ENCODE data around the gene IL23R. TPM values are rescaled to one million over a fixed set of nuclear protein-coding genes. Genes with fewer than 3 reads are reported as not detected.

Gene IL23R
- total RNA-seq, 1 experiment from 2014 or later: not detected

GRCh38 chr1:67190410-67190809, 24.2 kb downstream of the IL23R start:
- ATAC-seq (no peak), DNase-seq (ENCODE audit: low read depth, low spot score) (no peak)
- Histone ChIP-seq H4K20me1 (ENCODE audit: insufficient read depth) (no peaks in the 10 kb centered on the region), H3K9ac (ENCODE audit: low read length) (no peak overlapping the region), H3K27me3 (ENCODE audit: insufficient read depth, low read length) (no peaks in the 10 kb centered on the region), H3K27ac (ENCODE audit: low read depth, low read length) (no peak overlapping the region), H3K4me1 (ENCODE audit: control insufficient read depth in 1 of 2, insufficient read depth in 2 of 2, low read length in 2 of 2) (no peaks in the 10 kb centered on the region), H2AFZ (ENCODE audit: low read depth, low read length, poor library complexity, severe bottlenecking) (no peak overlapping the region), H3K9me2 (ENCODE audit: insufficient read depth) (0 out of 2 replicates have a peak, but pooled peaks cover 2% of the 10 kb centered on the region), H3K9me3 (ENCODE audit: control insufficient read depth in 1 of 2, insufficient read depth in 1 of 2, low read depth in 1 of 2, low read length in 2 of 2) (no peaks in the 10 kb centered on the region), H3K4me2 (ENCODE audit: low read length) (no peak overlapping the region), H3K79me2 (ENCODE audit: insufficient read depth, low read length) (no peaks in the 10 kb centered on the region), H3K4me3 (replicated peaks in 1 of 2; ENCODE audit: low read depth in 1 of 2, low read length in 2 of 2) (no peak overlapping the region), H3K36me3 (ENCODE audit: control insufficient read depth in 1 of 2, insufficient read depth in 2 of 2, low read length in 2 of 2) (no peaks in the 10 kb centered on the region)
- intact Hi-C loops (cut with micrococcal nuclease): no loop called here
- ChIA-PET RAD21 (ENCODE audit: low non-redundant PET in 1 of 2, low total read pairs in 2 of 2, uncharacterized antibody in 2 of 2, unreplicated experiment in 2 of 2) (no interaction called here), POLR2A (interaction anchor here (0.7 kb wide), 1 partner anchor 15 kb away, joined by 3 read pairs; no protein-coding TSS in a partner anchor), CTCF (interaction anchor here (1.3 kb wide), 1 partner anchor 23 kb away, joined by 6 read pairs; no protein-coding TSS in a partner anchor)
- BruUV-seq (replicated peaks): no TSS peak
- no peak for TF ChIP-seq REST (IDR thresholded peaks at IDR 0.05; ENCODE audit: low read depth)
- no peak for TF ChIP-seq MAX (IDR thresholded peaks at IDR 0.05)
- no peak for TF ChIP-seq SP1 (IDR thresholded peaks at IDR 0.05; ENCODE audit: low read depth)
- no peak for TF ChIP-seq ZFX (IDR thresholded peaks at IDR 0.05)
- TF ChIP-seq ATF3 (IDR thresholded peaks at IDR 0.05): no peak
- no peak for TF ChIP-seq ZNF274 (IDR thresholded peaks at IDR 0.05; ENCODE audit: low read depth, low read length)
- no peak for TF ChIP-seq EZH2 (IDR thresholded peaks at IDR 0.05)
- TF ChIP-seq CBX3 (IDR thresholded peaks at IDR 0.05; ENCODE audit: low read depth): no peak
- no peak for TF ChIP-seq ZBTB33 (IDR thresholded peaks at IDR 0.05; ENCODE audit: extremely low read depth, insufficient replicate concordance, low read length)
- no peak for TF ChIP-seq CEBPB (IDR thresholded peaks at IDR 0.05; ENCODE audit: low read depth)
- no peak for TF ChIP-seq RAD21 (IDR thresholded peaks at IDR 0.05; ENCODE audit: low read depth)
- no peak for TF ChIP-seq POLR2A (IDR thresholded peaks at IDR 0.05; ENCODE audit: borderline replicate concordance, extremely low read depth, insufficient read depth, insufficient read length)
- no peak for TF ChIP-seq FOSL1 (IDR thresholded peaks at IDR 0.05; ENCODE audit: low read depth)
- TF ChIP-seq EGR1 (IDR thresholded peaks at IDR 0.05; ENCODE audit: low read depth): no peak

Measured in HCT116 (cell line).